SK-N-SH treated with all-trans-retinoic acid at 6 μM for 48 hours (cell line): Measurements from ENCODE around the gene PRKCG.

Experiments used
- ATAC-seq: fragments of 200-7000 bp; cut with Tn5 transposase; 3 replicates; pipeline ENCODE4 v1.9.1; 2020; ENCODE audit warnings: mild to moderate bottlenecking, moderate library complexity
- CREB5 ChIP-seq: fragments of 250-450 bp; sonication (Bioruptor Pico); IDR thresholded peaks from 2 replicates; pipeline ENCODE4 v1.5.1; 2020; ENCODE audit warnings: low read depth, mild to moderate bottlenecking, moderate library complexity
- CSRNP3 ChIP-seq: fragments of 250-450 bp; sonication (Bioruptor Pico); IDR thresholded peaks from 2 replicates; pipeline ENCODE4 v1.5.1; 2021; ENCODE audit warnings: mild to moderate bottlenecking, moderate library complexity
- GLIS3 ChIP-seq: fragments of 250-450 bp; sonication (Bioruptor Pico); IDR thresholded peaks from 2 replicates; pipeline ENCODE4 v1.5.0; 2020; ENCODE audit warnings: mild to moderate bottlenecking, moderate library complexity
- OSR1 ChIP-seq: fragments of 250-450 bp; sonication (Bioruptor Pico); IDR thresholded peaks from 2 replicates; pipeline ENCODE4 v1.8.0; 2022; ENCODE audit warnings: moderate library complexity, mild to moderate bottlenecking, inconsistent platforms
- PATZ1 ChIP-seq: fragments of 250-450 bp; sonication (Bioruptor Pico); IDR thresholded peaks from 2 replicates; pipeline ENCODE4 v1.8.0; 2020; ENCODE audit warnings: mild to moderate bottlenecking, moderate library complexity, borderline replicate concordance
- POU6F1 ChIP-seq: fragments of 250-450 bp; sonication (Bioruptor Pico); IDR thresholded peaks from 2 replicates; pipeline ENCODE4 v1.8.0; 2021; ENCODE audit warnings: low read depth, mild to moderate bottlenecking, moderate library complexity, borderline replicate concordance
- RARB ChIP-seq: fragments of 250-450 bp; sonication (Bioruptor Pico); IDR thresholded peaks from 2 replicates; pipeline ENCODE4 v1.8.0; 2021; ENCODE audit warnings: mild to moderate bottlenecking, moderate library complexity
- TCF4 ChIP-seq: fragments of 250-450 bp; sonication (Bioruptor Pico); IDR thresholded peaks from 2 replicates; pipeline ENCODE4 v1.8.0; 2021; ENCODE audit warnings: mild to moderate bottlenecking, moderate library complexity, borderline replicate concordance
- TOX ChIP-seq: fragments of 250-450 bp; sonication (Bioruptor Pico); IDR thresholded peaks from 2 replicates; pipeline ENCODE4 v1.8.0; 2021; ENCODE audit warnings: mild to moderate bottlenecking, moderate library complexity, borderline replicate concordance
- TSHZ2 ChIP-seq: fragments of 250-450 bp; sonication (Bioruptor Pico); IDR thresholded peaks from 2 replicates; pipeline ENCODE4 v1.5.0; 2020; ENCODE audit warnings: mild to moderate bottlenecking, moderate library complexity
- ZC3H10 ChIP-seq: fragments of 250-450 bp; sonication (Bioruptor Pico); IDR thresholded peaks from 2 replicates; pipeline ENCODE4 v1.5.1; 2021; ENCODE audit warnings: mild to moderate bottlenecking, moderate library complexity
- ZNF565 ChIP-seq: fragments of 450-650 bp; formaldehyde crosslinking; conservative IDR thresholded peaks from 2 replicates; pipeline ENCODE4 v1.5.0; 2020; ENCODE audit warnings: low read depth, mild to moderate bottlenecking, moderate library complexity
- ZNF8 ChIP-seq: fragments of 450-650 bp; formaldehyde crosslinking; IDR thresholded peaks from 2 replicates; pipeline ENCODE4 v1.5.0; 2020; ENCODE audit warnings: mild to moderate bottlenecking, moderate library complexity

The PRKCG gene

GRCh38 chr19:53907193-53907581 lies 25.2 kb downstream of the PRKCG start:
- ATAC-seq, result no peak
- TF ChIP-seq RARB (CRISPR knock-in tag) (no peak), TCF4 (CRISPR knock-in tag) (no peak), ZC3H10 (CRISPR knock-in tag) (no peak), TOX (no peak), ZNF8 (no peak), CREB5 (CRISPR knock-in tag) (no peak), GLIS3 (no peak)

GRCh38 chr19:53907690-53908089 lies 25.7 kb downstream of the PRKCG start:
- peak; percentile 4; the same call in 2 of the 3 replicates for ATAC-seq
- TF ChIP-seq OSR1, result no peak
- no peak for TF ChIP-seq TOX
- TF ChIP-seq ZNF565 (CRISPR knock-in tag), result no peak
- TF ChIP-seq TSHZ2 (CRISPR knock-in tag), result no peak
- TF ChIP-seq CSRNP3 (CRISPR knock-in tag), result no peak
- no peak for TF ChIP-seq GLIS3

- ATAC-seq, result peak; percentile 86
- TF ChIP-seq POU6F1 (CRISPR knock-in tag), result no peak
- no peak for TF ChIP-seq ZC3H10 (CRISPR knock-in tag)
- 0 out of 2 replicates have a peak, but pooled peaks have one; percentile 11 for TF ChIP-seq TSHZ2 (CRISPR knock-in tag)
- TF ChIP-seq PATZ1 (CRISPR knock-in tag), result 0 out of 2 replicates have a peak, but pooled peaks have one; percentile 25
These were observed 26.3 kb downstream of the PRKCG start for GRCh38 chr19:53908106-53908934.
